Peyer's patch (tissue), 4 donors: ENCODE measurements around the gene BPIFB6. TPM values are rescaled to one million over a fixed set of nuclear protein-coding genes. Genes with fewer than 3 reads are reported as not detected.

Experiments used
- DNase-seq, 3 donors: peaks; one replicate each; pipeline ENCODE4 v3.0.0-alpha.2; 2017 to 2019
- H3K27ac ChIP-seq, 4 donors: fragments of 200-600 bp; sonication (generic); one replicate each; pipeline ENCODE4 v1.5.1; 2016 to 2019
- H3K27me3 ChIP-seq, 2 donors: fragments of 200-600 bp; sonication (generic); one replicate each; pipeline ENCODE4 v1.5.1; 2019
- H3K36me3 ChIP-seq, 3 donors: fragments of 200-600 bp; sonication (generic); one replicate each; pipeline ENCODE4 v1.5.1; 2016 to 2019
- H3K4me1 ChIP-seq, 4 donors: fragments of 200-600 bp; sonication (generic); one replicate each; pipeline ENCODE4 v1.5.1; 2016 to 2019
- H3K4me3 ChIP-seq, 4 donors: fragments of 200-600 bp; sonication (generic); 1 replicate in 3 of 4; 2 replicates in 1 of 4; pipeline ENCODE4 v1.5.1; 2016 to 2019; ENCODE audit warnings: mild to moderate bottlenecking in 1 of 4
- H3K9me3 ChIP-seq, 4 donors: fragments of 200-600 bp; sonication (generic); one replicate each; pipeline ENCODE4 v1.5.1; 2016 to 2019; ENCODE audit warnings: mild to moderate bottlenecking in 1 of 4
- CTCF ChIP-seq, 6 experiments: fragments of 450-650 bp in 4 of 6; fragments of 200-600 bp in 2 of 6; sonication (generic) in 1 of 6; IDR thresholded peaks; one replicate each; pipeline ENCODE4 v1.5.1; 2017 to 2019; ENCODE audit warnings: antibody characterized with exemption in 6 of 6, mild to moderate bottlenecking in 3 of 6, moderate library complexity in 1 of 6
- POLR2A ChIP-seq, 2 donors: fragments of 450-650 bp; IDR thresholded peaks; one replicate each; pipeline ENCODE4 v1.5.1; 2017; ENCODE audit warnings: antibody characterized with exemption in 2 of 2, mild to moderate bottlenecking in 2 of 2, moderate library complexity in 2 of 2
- total RNA-seq, 4 donors: library from RNA; depleted of rRNA; stranded (reverse); fragments of >200 nt; gene quantifications; one replicate each; pipeline ENCODE4 v1.1.0, GENCODE V29; 2016

The BPIFB6 gene
- total RNA-seq, 4 donors from 2014 or later, result not detected

GRCh38 chr20:33084722-33085121 is 53.3 kb downstream of the BPIFB6 start:
- H3K27ac ChIP-seq, result no peak overlapping the region
- TF ChIP-seq CTCF (IDR thresholded peaks at IDR 0.05) (no peak), POLR2A (IDR thresholded peaks at IDR 0.05) (no peak)
- no peak for DNase-seq
- no peaks in the 10 kb centered on the region for H3K9me3 ChIP-seq
- no peaks in the 10 kb centered on the region for H3K27me3 ChIP-seq
- H3K4me3 ChIP-seq, result no peak overlapping the region
- no peaks in the 10 kb centered on the region for H3K36me3 ChIP-seq
- H3K4me1 ChIP-seq, result no peaks in the 10 kb centered on the region

- H3K27me3 ChIP-seq, result no peaks in the 10 kb centered on the region
- no peak for TF ChIP-seq CTCF (IDR thresholded peaks at IDR 0.05)
- TF ChIP-seq POLR2A (IDR thresholded peaks at IDR 0.05), result no peak
- no peak for DNase-seq
- no peaks in the 10 kb centered on the region for H3K36me3 ChIP-seq
- no peak overlapping the region for H3K4me3 ChIP-seq
- H3K27ac ChIP-seq, result no peak overlapping the region
- no peaks in the 10 kb centered on the region for H3K9me3 ChIP-seq
- no peaks in the 10 kb centered on the region for H3K4me1 ChIP-seq
These were observed 54.7 kb downstream of the BPIFB6 start for GRCh38 chr20:33086052-33086722.

- H3K36me3 ChIP-seq, result no peaks in the 10 kb centered on the region
- H3K4me3 ChIP-seq, result no peak overlapping the region
- no peaks in the 10 kb centered on the region for H3K4me1 ChIP-seq
- no peaks in the 10 kb centered on the region for H3K27me3 ChIP-seq
- no peak overlapping the region for H3K27ac ChIP-seq
- no peak for DNase-seq
- no peaks in the 10 kb centered on the region for H3K9me3 ChIP-seq
- TF ChIP-seq POLR2A (IDR thresholded peaks at IDR 0.05), result no peak
These were observed 59.7 kb downstream of the BPIFB6 start for GRCh38 chr20:33091147-33091546.

- DNase-seq, result no peak
- no peak for TF ChIP-seq POLR2A (IDR thresholded peaks at IDR 0.05)
- no peak for TF ChIP-seq CTCF (IDR thresholded peaks at IDR 0.05)
- Histone ChIP-seq H3K4me3 (no peak overlapping the region), H3K4me1 (no peaks in the 10 kb centered on the region), H3K27ac (no peak overlapping the region), H3K27me3 (no peaks in the 10 kb centered on the region), H3K9me3 (no peaks in the 10 kb centered on the region), H3K36me3 (no peaks in the 10 kb centered on the region)
These were observed 60.2 kb downstream of the BPIFB6 start for GRCh38 chr20:33091693-33092092.

GRCh38 chr20:33092361-33092760 is 60.9 kb downstream of the BPIFB6 start:
- Histone ChIP-seq H3K9me3 (no peaks in the 10 kb centered on the region), H3K4me3 (no peak overlapping the region), H3K27ac (no peak overlapping the region), H3K4me1 (no peaks in the 10 kb centered on the region), H3K36me3 (no peaks in the 10 kb centered on the region), H3K27me3 (no peaks in the 10 kb centered on the region)
- TF ChIP-seq POLR2A (IDR thresholded peaks at IDR 0.05) (no peak), CTCF (IDR thresholded peaks at IDR 0.05) (no peak)
- no peak for DNase-seq

- no peak for DNase-seq
- no peak for TF ChIP-seq POLR2A (IDR thresholded peaks at IDR 0.05)
- no peak for TF ChIP-seq CTCF (IDR thresholded peaks at IDR 0.05)
- H3K36me3 ChIP-seq, result no peaks in the 10 kb centered on the region
These were observed 61.6 kb downstream of the BPIFB6 start for GRCh38 chr20:33093074-33093473.

More at GRCh38 chr20:33093074-33093473, 61.6 kb downstream of the BPIFB6 start:
- Histone ChIP-seq H3K27ac (no peak overlapping the region), H3K4me1 (no peaks in the 10 kb centered on the region), H3K4me3 (no peak overlapping the region), H3K9me3 (no peaks in the 10 kb centered on the region), H3K27me3 (no peaks in the 10 kb centered on the region)
